Fibroblast of skin of left quadriceps (primary cell): ENCODE measurements around the gene PCID2.

Source experiments
- DNase-seq, 2 experiments: peaks; one replicate each; pipeline ENCODE4 v3.0.0-alpha.2; 2013; ENCODE audit warnings: low read depth in 2 of 2

The PCID2 gene

DNA sequence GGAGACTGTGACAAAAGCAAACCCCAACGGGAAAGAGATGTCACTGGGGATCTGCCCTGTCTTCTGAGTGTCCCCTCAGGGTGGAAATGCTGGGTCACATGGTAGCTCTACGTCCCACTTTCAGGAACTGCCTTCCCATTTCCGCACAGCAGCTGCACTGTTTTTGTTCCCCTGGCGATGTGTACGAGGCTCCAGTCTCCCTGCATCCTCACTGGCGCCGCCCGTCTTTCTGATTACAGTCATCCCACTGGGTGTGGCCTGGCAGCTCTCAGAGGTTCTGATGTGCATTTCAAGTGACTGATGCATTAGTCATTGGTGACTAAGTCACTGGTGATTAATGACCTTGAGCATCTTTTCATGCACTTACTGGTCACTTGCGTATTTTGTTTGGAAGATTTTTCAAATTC lies 21.2 kb downstream of the PCID2 start:
- DNase-seq: peak; percentile 95 to 96

- no peak for DNase-seq
These were observed 22.2 kb downstream of the PCID2 start for GRCh38 chr13:113186061-113186900.

DNA sequence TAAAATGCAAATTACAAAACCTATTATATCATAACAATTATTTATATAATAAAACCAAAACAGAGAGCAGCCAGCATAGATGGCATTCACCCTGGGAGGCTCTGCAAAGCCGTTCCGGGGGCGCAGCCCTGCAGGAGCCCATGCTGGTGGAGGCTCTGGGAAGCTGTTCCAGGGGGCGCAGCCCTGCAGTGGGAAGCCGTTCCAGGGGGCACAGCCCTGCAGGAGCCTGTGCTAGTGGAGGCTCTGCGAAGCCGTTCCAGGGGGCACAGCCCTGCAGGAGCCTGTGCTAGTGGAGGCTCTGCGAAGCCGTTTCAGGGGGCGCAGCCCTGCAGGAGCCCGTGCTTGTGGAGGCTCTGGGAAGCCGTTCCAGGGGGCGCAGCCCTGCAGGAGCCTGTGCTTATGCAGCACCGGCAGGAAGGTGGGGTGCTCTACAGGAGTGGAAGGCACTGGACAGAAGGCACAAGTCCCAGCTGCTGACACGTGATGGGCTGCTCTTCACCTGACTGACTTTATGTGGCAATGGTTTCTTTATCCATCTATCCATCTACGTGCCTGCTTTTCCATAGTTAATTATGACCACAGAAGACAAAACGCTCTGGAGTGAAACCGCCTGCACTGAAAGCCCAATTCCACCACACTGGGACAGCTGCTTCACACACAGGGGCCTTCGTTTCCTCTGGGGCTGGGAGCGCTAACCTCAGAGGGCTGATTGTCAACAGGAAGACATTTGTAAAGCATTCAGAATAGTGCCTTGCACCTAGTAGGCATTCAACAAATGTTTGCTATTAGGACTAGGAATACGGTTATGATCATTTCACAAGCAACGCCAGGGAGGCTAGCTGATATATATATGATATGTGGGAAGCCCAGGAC lies 23.7 kb downstream of the PCID2 start:
- no peak for DNase-seq

GRCh38 chr13:113183450-113184129 lies 24.9 kb downstream of the PCID2 start:
- DNase-seq: no peak

- DNase-seq: no peak
These were observed 26.4 kb downstream of the PCID2 start for GRCh38 chr13:113182046-113182445.

- no peak for DNase-seq
These were observed 28.9 kb downstream of the PCID2 start for GRCh38 chr13:113179374-113180230.

GRCh38 chr13:113178896-113179167 lies 29.6 kb downstream of the PCID2 start:
- no peak for DNase-seq

DNA sequence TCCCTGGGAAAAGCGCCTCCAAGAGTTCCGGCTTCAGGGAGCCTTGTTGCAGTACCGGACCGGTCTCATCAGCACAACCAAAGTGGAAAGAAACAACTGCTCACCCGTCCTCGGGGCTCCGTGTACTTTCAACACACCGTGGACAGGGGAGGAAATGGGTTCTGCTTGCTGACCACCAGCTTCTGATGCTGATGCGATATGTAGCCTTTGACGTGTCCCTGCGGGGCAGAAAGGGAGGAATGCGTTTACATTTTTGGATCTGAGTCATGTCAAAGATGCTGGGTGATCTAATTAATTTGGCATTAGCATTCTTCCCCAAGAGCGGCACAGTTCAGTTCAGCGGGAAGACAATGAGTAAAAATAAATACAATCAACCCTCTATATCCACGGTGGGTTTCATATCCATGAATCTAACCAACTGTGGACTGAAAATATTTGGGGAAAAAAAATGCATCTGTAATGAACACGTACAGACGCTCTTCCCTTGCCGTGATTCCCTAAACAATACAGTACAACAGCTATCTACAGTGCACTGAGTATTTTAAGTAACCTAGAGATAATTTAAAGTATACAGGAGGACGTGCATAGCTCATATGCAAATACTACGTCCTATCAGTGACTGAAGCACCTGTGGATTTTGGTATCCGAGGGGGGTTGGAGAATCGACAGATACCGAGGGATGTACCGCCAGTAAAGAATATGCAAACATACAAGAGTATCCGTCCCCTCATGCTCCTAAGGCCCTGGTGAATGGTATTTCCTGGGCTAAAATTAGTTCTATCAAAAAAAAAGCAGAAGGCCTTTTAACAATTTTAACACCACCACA lies 30.2 kb downstream of the PCID2 start:
- peak; percentile 72 to 73 for DNase-seq

GRCh38 chr13:113176822-113177221 lies 31.6 kb downstream of the PCID2 start:
- DNase-seq: no peak

GRCh38 chr13:113176280-113176679 lies 32.2 kb downstream of the PCID2 start:
- no peak for DNase-seq

GRCh38 chr13:113172419-113172926 lies 36.0 kb downstream of the PCID2 start:
- no peak for DNase-seq

DNA sequence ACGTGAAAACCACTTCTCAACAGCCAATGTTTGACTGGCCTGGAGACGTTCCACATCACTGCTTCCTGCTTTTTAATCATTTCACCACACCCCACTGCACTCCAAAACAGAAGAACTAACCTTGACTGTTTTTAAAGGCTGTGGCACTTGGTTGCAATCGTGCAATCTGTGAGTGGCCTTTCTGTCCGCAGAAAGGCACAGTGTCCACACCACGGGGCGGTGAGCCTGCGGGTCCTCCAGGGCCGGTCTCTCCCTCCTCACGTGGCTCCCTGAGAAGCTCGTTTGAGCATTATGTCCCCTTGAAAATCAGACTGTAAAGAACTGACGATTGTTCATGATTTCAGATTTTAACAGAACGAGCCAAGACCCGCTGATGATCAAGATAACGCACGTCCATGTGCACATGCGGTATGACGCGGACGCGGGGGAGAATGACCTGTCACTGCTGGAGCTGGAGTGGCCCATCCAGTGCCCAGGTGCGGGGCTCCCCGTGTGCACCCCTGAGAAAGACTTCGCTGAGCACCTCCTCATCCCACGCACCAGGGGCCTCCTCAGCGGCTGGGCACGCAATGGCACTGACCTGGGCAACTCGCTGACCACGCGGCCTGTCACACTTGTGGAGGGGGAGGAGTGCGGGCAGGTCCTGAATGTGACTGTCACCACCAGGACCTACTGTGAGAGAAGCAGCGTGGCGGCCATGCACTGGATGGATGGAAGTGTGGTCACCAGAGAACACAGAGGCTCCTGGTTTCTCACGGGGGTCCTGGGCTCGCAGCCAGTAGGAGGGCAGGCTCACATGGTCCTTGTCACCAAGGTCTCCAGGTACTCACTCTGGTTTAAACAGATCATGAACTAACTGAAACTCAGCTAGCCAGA lies 37.0 kb downstream of the PCID2 start:
- no peak for DNase-seq

GRCh38 chr13:113170511-113170910 lies 38.0 kb downstream of the PCID2 start:
- no peak for DNase-seq

- DNase-seq: no peak
These were observed 38.9 kb downstream of the PCID2 start for GRCh38 chr13:113169277-113170272.

DNA sequence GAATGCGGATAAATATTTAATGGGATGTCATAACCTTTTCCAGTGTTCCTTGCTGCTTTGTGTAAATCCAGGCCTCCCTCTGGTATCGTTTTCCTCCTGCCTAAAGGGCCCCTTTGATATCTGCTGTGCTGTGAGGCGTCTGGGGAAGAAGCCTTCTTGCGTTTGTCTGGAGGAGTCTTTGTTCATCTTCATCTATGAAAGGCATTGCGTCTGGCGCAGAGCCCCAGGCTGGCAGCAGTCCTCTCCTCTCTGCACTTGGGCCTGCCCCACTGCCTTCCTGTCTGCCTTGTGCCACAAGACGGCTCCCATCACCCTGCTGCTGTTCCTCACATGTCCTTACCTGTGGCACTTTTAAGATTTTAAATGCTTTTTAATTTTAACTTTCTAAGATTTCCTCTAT lies 40.3 kb downstream of the PCID2 start:
- DNase-seq: no peak

DNA sequence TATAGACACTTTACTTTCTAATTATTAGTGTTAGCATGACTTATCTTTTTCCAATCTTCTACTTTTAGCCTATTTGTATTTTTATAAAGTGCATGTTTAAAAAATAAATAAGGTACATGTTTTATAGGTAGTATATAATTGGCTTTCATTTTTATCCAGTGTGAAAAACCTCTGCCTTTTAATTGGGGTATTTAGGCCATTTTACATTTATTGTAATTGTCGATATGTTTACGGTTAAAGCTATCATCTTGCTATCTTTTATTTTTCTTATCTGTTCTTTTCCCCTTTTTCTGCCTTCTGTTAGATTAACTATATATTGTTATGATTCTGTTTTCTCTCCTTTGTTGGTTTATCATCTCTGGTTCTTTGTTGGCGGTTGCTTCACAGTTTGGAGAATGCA lies 40.9 kb downstream of the PCID2 start:
- DNase-seq: no peak

DNA sequence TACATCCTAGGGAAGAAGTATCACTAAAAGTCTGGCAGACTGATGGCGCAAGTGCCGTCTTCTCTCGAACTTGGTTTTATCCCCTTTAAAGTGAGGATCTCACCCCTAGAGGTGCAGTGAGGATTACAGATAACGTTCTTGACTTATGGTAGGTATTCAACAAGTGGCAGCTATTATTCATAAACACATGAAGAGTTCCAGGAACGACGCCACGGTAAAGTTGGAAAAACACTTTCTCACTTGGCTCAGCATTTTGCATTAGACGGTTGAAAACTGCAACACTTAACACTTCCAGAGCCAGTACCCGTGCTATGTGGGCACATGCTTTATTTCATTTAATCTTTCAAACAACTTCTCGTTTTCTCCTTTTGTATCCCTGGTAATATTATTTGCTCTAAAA lies 41.3 kb downstream of the PCID2 start:
- DNase-seq: no peak

- no peak for DNase-seq
These were observed 41.8 kb downstream of the PCID2 start for GRCh38 chr13:113166681-113167080.
